ENCODE results near the gene GRID1. TPM values are rescaled to one million over a fixed set of nuclear protein-coding genes. Genes with fewer than 3 reads are reported as not detected.

Gene GRID1
- total and polyA plus RNA-seq, 10 of the 15 experiments (the other 5 are each of a cell fraction or from before 2014, with no cell fraction given): 0.04 to 0.62 (median 0.08) TPM; not detected in 5

GRCh38 chr10:86194684-86195083 is 171.9 kb downstream of the GRID1 start:
- RAD21 ChIA-PET (ENCODE audit: unreplicated experiment): no interaction called here
- ATAC-seq (no peak), DNase-seq (ENCODE audit: low read depth, low spot score) (no peak), FAIRE-seq (no peak)
- Histone ChIP-seq H3K4me2 (ENCODE audit: control insufficient read depth, insufficient read depth) (no peak overlapping the region), H3K4me3 (no peak overlapping the region), H3K9me3 (replicated peaks; ENCODE audit: control insufficient read depth, insufficient read depth, low read length) (no peaks in the 10 kb centered on the region), H3K79me2 (ENCODE audit: control insufficient read depth, insufficient read depth, low read length) (no peaks in the 10 kb centered on the region), H3K36me3 (ENCODE audit: control insufficient read depth in 2 of 2, insufficient read depth in 2 of 2, low read length in 1 of 2) (no peaks in the 10 kb centered on the region), H3K9ac (ENCODE audit: control insufficient read depth, insufficient read depth, low read length) (no peak overlapping the region), H3K27ac (ENCODE audit: control insufficient read depth, insufficient read depth) (no peak overlapping the region), H3K27me3 (replicated peaks in 1 of 2; ENCODE audit: control insufficient read depth in 2 of 2, insufficient read depth in 2 of 2, low read length in 1 of 2) (peaks cover 0 to 2% of the 10 kb centered on the region in 2 experiments; a peak in 2 of 4 replicates), H3K4me1 (ENCODE audit: control insufficient read depth, insufficient read depth, low read length) (no peaks in the 10 kb centered on the region), H2AFZ (ENCODE audit: control insufficient read depth, low read depth, low read length) (no peak overlapping the region), H4K20me1 (ENCODE audit: control insufficient read depth, insufficient read depth) (no peaks in the 10 kb centered on the region)
- CTCF ChIA-PET: no interaction called here
- intact Hi-C loops (cut with micrococcal nuclease; ENCODE audit: unreplicated experiment): no loop called here
- no TSS peak for BruUV-seq (replicated peaks)
- POLR2A ChIA-PET: no interaction called here
- in situ Hi-C loops (cut with MboI): no loop called here
- 24% methylated on average over 4 of the region's 5 CpGs for WGBS (ENCODE audit: insufficient coverage, insufficient replicate concordance, low lambda C conversion rate, missing lambda C conversion rate)
- SMC1A ChIA-PET (ENCODE audit: uncharacterized antibody, unreplicated experiment): no interaction called here
- no peak for TF ChIP-seq PBX3 (IDR thresholded peaks at IDR 0.05; ENCODE audit: insufficient replicate concordance, low read depth, low read length)
- TF ChIP-seq MXI1 (IDR thresholded peaks at IDR 0.05; ENCODE audit: low read depth, low read length): no peak
- no peak for TF ChIP-seq TCF3 (IDR thresholded peaks at IDR 0.05; ENCODE audit: borderline replicate concordance, insufficient read depth, low read depth, low read length)
- TF ChIP-seq, protein P1, sequence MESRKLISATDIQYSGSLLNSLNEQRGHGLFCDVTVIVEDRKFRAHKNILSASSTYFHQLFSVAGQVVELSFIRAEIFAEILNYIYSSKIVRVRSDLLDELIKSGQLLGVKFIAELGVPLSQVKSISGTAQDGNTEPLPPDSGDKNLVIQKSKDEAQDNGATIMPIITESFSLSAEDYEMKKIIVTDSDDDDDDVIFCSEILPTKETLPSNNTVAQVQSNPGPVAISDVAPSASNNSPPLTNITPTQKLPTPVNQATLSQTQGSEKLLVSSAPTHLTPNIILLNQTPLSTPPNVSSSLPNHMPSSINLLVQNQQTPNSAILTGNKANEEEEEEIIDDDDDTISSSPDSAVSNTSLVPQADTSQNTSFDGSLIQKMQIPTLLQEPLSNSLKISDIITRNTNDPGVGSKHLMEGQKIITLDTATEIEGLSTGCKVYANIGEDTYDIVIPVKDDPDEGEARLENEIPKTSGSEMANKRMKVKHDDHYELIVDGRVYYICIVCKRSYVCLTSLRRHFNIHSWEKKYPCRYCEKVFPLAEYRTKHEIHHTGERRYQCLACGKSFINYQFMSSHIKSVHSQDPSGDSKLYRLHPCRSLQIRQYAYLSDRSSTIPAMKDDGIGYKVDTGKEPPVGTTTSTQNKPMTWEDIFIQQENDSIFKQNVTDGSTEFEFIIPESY (IDR thresholded peaks at IDR 0.05): no peak
- no peak for TF ChIP-seq SREBF1 (IDR thresholded peaks at IDR 0.05; ENCODE audit: low read length)
- TF ChIP-seq, protein P2, sequence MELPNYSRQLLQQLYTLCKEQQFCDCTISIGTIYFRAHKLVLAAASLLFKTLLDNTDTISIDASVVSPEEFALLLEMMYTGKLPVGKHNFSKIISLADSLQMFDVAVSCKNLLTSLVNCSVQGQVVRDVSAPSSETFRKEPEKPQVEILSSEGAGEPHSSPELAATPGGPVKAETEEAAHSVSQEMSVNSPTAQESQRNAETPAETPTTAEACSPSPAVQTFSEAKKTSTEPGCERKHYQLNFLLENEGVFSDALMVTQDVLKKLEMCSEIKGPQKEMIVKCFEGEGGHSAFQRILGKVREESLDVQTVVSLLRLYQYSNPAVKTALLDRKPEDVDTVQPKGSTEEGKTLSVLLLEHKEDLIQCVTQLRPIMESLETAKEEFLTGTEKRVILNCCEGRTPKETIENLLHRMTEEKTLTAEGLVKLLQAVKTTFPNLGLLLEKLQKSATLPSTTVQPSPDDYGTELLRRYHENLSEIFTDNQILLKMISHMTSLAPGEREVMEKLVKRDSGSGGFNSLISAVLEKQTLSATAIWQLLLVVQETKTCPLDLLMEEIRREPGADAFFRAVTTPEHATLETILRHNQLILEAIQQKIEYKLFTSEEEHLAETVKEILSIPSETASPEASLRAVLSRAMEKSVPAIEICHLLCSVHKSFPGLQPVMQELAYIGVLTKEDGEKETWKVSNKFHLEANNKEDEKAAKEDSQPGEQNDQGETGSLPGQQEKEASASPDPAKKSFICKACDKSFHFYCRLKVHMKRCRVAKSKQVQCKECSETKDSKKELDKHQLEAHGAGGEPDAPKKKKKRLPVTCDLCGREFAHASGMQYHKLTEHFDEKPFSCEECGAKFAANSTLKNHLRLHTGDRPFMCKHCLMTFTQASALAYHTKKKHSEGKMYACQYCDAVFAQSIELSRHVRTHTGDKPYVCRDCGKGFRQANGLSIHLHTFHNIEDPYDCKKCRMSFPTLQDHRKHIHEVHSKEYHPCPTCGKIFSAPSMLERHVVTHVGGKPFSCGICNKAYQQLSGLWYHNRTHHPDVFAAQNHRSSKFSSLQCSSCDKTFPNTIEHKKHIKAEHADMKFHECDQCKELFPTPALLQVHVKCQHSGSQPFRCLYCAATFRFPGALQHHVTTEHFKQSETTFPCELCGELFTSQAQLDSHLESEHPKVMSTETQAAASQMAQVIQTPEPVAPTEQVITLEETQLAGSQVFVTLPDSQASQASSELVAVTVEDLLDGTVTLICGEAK (IDR thresholded peaks at IDR 0.05; ENCODE audit: borderline replicate concordance): no peak
- TF ChIP-seq POU2F2 (IDR thresholded peaks at IDR 0.05; ENCODE audit: borderline replicate concordance, low read depth, low read length): no peak
- no peak for TF ChIP-seq CHD2 (IDR thresholded peaks at IDR 0.05; ENCODE audit: borderline replicate concordance, low read depth, low read length)
- TF ChIP-seq PAX5 (IDR thresholded peaks at IDR 0.05; ENCODE audit: borderline replicate concordance, low read depth, low read length): no peak
- no peak for TF ChIP-seq HDAC2 (IDR thresholded peaks at IDR 0.05)
- TF ChIP-seq SRF (IDR thresholded peaks at IDR 0.05; ENCODE audit: low read depth in 2 of 2, low read length in 2 of 2): no peak
- TF ChIP-seq, protein P3, sequence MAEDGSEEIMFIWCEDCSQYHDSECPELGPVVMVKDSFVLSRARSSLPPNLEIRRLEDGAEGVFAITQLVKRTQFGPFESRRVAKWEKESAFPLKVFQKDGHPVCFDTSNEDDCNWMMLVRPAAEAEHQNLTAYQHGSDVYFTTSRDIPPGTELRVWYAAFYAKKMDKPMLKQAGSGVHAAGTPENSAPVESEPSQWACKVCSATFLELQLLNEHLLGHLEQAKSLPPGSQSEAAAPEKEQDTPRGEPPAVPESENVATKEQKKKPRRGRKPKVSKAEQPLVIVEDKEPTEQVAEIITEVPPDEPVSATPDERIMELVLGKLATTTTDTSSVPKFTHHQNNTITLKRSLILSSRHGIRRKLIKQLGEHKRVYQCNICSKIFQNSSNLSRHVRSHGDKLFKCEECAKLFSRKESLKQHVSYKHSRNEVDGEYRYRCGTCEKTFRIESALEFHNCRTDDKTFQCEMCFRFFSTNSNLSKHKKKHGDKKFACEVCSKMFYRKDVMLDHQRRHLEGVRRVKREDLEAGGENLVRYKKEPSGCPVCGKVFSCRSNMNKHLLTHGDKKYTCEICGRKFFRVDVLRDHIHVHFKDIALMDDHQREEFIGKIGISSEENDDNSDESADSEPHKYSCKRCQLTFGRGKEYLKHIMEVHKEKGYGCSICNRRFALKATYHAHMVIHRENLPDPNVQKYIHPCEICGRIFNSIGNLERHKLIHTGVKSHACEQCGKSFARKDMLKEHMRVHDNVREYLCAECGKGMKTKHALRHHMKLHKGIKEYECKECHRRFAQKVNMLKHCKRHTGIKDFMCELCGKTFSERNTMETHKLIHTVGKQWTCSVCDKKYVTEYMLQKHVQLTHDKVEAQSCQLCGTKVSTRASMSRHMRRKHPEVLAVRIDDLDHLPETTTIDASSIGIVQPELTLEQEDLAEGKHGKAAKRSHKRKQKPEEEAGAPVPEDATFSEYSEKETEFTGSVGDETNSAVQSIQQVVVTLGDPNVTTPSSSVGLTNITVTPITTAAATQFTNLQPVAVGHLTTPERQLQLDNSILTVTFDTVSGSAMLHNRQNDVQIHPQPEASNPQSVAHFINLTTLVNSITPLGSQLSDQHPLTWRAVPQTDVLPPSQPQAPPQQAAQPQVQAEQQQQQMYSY (CRISPR knock-in tag; IDR thresholded peaks at IDR 0.05): no peak
